ENCODE measurements around the gene RUNX2.

RUNX2 gene

DNA sequence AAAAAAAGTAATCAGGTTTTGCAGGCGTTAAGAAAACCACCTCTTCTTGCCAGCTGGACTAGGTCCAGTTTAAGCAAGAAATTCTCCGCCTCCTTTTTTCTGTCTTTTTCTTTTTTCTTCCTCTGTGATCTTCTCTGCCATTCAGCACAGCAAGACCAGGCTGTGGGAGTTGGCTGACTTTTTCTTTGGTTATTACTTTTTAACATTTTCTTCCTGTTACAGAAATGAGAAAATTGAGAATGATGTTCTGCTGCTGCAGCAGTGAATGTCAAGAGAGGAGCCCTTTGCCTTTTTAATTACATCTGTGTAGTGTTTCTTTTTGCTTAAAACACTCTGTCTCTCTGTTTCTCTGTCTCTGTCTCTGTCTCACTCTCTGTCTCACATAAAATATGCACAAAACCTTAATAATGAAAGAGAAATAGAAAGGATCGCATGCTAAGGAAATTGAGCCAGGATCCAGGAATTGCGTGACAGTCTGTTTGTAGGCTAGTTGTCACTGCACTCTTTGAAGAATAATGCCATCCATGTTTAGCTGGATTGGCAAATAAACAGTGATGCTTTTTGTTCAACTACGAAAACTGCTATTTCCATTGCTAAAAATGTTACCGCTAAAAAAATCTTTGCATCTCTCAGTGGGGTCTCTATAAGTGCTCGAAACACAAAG lies 152.8 kb downstream of the RUNX2 start (continued):
- no peak for TF ChIP-seq ARNTL (CRISPR knock-in tag; IDR thresholded peaks at IDR 0.05; ENCODE audit: borderline replicate concordance, low read depth)
- TF ChIP-seq ESRRG (CRISPR knock-in tag; IDR thresholded peaks at IDR 0.05): no peak
- no peak for TF ChIP-seq BACH2 (CRISPR knock-in tag; IDR thresholded peaks at IDR 0.05; ENCODE audit: borderline replicate concordance)
- TF ChIP-seq, protein P1, sequence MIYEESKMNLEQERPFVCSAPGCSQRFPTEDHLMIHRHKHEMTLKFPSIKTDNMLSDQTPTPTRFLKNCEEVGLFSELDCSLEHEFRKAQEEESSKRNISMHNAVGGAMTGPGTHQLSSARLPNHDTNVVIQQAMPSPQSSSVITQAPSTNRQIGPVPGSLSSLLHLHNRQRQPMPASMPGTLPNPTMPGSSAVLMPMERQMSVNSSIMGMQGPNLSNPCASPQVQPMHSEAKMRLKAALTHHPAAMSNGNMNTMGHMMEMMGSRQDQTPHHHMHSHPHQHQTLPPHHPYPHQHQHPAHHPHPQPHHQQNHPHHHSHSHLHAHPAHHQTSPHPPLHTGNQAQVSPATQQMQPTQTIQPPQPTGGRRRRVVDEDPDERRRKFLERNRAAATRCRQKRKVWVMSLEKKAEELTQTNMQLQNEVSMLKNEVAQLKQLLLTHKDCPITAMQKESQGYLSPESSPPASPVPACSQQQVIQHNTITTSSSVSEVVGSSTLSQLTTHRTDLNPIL (CRISPR knock-in tag; IDR thresholded peaks at IDR 0.05; ENCODE audit: low read depth): no peak
- TF ChIP-seq GLIS3 (CRISPR knock-in tag; IDR thresholded peaks at IDR 0.05): no peak
- TF ChIP-seq ZNF8 (CRISPR knock-in tag; IDR thresholded peaks at IDR 0.05): no peak
- no peak for TF ChIP-seq RARB (CRISPR knock-in tag; IDR thresholded peaks at IDR 0.05)
- no peak for TF ChIP-seq TCF4 (CRISPR knock-in tag; IDR thresholded peaks at IDR 0.05; ENCODE audit: borderline replicate concordance)
- no peak for TF ChIP-seq PPARA (CRISPR knock-in tag; IDR thresholded peaks at IDR 0.05; ENCODE audit: borderline replicate concordance)
- TF ChIP-seq, protein P2, sequence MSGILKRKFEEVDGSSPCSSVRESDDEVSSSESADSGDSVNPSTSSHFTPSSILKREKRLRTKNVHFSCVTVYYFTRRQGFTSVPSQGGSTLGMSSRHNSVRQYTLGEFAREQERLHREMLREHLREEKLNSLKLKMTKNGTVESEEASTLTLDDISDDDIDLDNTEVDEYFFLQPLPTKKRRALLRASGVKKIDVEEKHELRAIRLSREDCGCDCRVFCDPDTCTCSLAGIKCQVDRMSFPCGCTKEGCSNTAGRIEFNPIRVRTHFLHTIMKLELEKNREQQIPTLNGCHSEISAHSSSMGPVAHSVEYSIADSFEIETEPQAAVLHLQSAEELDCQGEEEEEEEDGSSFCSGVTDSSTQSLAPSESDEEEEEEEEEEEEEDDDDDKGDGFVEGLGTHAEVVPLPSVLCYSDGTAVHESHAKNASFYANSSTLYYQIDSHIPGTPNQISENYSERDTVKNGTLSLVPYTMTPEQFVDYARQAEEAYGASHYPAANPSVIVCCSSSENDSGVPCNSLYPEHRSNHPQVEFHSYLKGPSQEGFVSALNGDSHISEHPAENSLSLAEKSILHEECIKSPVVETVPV (CRISPR knock-in tag; IDR thresholded peaks at IDR 0.05): no peak

DNA sequence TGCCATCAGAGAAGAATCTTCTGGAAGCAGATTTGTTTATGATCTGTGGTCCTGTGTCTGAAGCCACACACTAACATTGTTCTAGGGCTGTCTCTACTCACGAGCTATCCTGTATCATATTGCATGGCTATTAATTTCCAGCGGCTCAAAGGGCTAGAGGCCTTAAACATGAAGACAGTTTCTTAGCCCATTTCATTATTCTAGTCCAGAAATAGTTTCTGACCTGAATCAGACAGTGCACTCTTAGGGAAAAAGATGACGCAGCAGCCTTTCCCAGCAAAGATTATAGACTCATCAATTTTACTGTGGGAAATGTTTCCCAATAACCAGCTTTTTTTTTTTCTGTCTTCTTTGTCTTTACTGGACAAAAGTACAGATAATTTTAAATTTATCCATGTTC lies 154.9 kb downstream of the RUNX2 start:
- no peak for TF ChIP-seq OSR1 (CRISPR knock-in tag; IDR thresholded peaks at IDR 0.05)
- TF ChIP-seq, protein P3, sequence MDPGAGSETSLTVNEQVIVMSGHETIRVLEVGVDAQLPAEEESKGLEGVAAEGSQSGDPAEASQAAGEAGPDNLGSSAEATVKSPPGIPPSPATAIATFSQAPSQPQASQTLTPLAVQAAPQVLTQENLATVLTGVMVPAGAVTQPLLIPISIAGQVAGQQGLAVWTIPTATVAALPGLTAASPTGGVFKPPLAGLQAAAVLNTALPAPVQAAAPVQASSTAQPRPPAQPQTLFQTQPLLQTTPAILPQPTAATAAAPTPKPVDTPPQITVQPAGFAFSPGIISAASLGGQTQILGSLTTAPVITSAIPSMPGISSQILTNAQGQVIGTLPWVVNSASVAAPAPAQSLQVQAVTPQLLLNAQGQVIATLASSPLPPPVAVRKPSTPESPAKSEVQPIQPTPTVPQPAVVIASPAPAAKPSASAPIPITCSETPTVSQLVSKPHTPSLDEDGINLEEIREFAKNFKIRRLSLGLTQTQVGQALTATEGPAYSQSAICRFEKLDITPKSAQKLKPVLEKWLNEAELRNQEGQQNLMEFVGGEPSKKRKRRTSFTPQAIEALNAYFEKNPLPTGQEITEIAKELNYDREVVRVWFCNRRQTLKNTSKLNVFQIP (CRISPR knock-in tag; IDR thresholded peaks at IDR 0.05; ENCODE audit: borderline replicate concordance, low read depth): no peak
- no peak for TF ChIP-seq ZNF565 (CRISPR knock-in tag; conservative IDR thresholded peaks at IDR 0.05; ENCODE audit: low read depth)
- no peak for TF ChIP-seq GLIS3 (CRISPR knock-in tag; IDR thresholded peaks at IDR 0.05)
- TF ChIP-seq, protein P4, sequence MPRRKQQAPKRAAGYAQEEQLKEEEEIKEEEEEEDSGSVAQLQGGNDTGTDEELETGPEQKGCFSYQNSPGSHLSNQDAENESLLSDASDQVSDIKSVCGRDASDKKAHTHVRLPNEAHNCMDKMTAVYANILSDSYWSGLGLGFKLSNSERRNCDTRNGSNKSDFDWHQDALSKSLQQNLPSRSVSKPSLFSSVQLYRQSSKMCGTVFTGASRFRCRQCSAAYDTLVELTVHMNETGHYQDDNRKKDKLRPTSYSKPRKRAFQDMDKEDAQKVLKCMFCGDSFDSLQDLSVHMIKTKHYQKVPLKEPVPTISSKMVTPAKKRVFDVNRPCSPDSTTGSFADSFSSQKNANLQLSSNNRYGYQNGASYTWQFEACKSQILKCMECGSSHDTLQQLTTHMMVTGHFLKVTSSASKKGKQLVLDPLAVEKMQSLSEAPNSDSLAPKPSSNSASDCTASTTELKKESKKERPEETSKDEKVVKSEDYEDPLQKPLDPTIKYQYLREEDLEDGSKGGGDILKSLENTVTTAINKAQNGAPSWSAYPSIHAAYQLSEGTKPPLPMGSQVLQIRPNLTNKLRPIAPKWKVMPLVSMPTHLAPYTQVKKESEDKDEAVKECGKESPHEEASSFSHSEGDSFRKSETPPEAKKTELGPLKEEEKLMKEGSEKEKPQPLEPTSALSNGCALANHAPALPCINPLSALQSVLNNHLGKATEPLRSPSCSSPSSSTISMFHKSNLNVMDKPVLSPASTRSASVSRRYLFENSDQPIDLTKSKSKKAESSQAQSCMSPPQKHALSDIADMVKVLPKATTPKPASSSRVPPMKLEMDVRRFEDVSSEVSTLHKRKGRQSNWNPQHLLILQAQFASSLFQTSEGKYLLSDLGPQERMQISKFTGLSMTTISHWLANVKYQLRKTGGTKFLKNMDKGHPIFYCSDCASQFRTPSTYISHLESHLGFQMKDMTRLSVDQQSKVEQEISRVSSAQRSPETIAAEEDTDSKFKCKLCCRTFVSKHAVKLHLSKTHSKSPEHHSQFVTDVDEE (CRISPR knock-in tag; IDR thresholded peaks at IDR 0.05): no peak
- no peak for TF ChIP-seq CSDC2 (CRISPR knock-in tag; IDR thresholded peaks at IDR 0.05)
- peak; percentile 96 for ATAC-seq

DNA sequence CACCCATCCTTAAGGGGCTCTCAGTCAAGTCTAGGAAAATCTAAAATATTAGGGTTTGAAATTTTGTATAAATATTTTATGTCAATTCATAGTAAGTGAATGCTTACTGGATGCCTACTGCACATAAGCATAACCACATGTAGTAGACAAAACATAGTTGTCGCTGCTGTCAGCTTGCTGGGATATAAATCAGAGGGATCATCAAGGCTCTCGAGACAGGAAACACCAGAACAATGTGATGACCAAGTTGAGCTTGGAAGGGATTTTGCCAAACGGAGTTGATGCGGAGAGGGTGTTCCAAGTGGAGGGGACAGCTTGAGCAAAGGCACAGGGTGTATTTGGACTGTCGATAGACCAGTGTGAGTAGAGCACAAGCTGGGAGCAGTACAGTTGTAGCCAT lies 155.4 kb downstream of the RUNX2 start:
- no peak for TF ChIP-seq SNAI2 (CRISPR knock-in tag; IDR thresholded peaks at IDR 0.05)
- TF ChIP-seq ISL1 (CRISPR knock-in tag; IDR thresholded peaks at IDR 0.05): no peak
- TF ChIP-seq, protein P3 (CRISPR knock-in tag; IDR thresholded peaks at IDR 0.05; ENCODE audit: borderline replicate concordance, low read depth): no peak
- TF ChIP-seq, protein P2 (CRISPR knock-in tag; IDR thresholded peaks at IDR 0.05): no peak
- TF ChIP-seq, protein P4 (CRISPR knock-in tag; IDR thresholded peaks at IDR 0.05): no peak
- TF ChIP-seq ZC3H10 (CRISPR knock-in tag; IDR thresholded peaks at IDR 0.05): no peak
- no peak for TF ChIP-seq RARB (CRISPR knock-in tag; IDR thresholded peaks at IDR 0.05)
- TF ChIP-seq GLIS3 (CRISPR knock-in tag; IDR thresholded peaks at IDR 0.05): no peak
- TF ChIP-seq, protein P1 (CRISPR knock-in tag; IDR thresholded peaks at IDR 0.05; ENCODE audit: low read depth): no peak
- no peak for TF ChIP-seq ZNF70 (CRISPR knock-in tag; IDR thresholded peaks at IDR 0.05)
- TF ChIP-seq, protein P5, sequence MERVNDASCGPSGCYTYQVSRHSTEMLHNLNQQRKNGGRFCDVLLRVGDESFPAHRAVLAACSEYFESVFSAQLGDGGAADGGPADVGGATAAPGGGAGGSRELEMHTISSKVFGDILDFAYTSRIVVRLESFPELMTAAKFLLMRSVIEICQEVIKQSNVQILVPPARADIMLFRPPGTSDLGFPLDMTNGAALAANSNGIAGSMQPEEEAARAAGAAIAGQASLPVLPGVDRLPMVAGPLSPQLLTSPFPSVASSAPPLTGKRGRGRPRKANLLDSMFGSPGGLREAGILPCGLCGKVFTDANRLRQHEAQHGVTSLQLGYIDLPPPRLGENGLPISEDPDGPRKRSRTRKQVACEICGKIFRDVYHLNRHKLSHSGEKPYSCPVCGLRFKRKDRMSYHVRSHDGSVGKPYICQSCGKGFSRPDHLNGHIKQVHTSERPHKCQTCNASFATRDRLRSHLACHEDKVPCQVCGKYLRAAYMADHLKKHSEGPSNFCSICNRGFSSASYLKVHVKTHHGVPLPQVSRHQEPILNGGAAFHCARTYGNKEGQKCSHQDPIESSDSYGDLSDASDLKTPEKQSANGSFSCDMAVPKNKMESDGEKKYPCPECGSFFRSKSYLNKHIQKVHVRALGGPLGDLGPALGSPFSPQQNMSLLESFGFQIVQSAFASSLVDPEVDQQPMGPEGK (CRISPR knock-in tag; IDR thresholded peaks at IDR 0.05; ENCODE audit: borderline replicate concordance): no peak
- peak; percentile 50; the same call in 2 of the 3 replicates for ATAC-seq
